22Rv1 (cell line): Measurements from ENCODE around the gene CDKAL1.

Experiments
- ZFX ChIP-seq: fragments of 450-650 bp; IDR thresholded peaks from 2 replicates; pipeline ENCODE4 v1.6.1; 2017; ENCODE audit warnings: antibody characterized with exemption, borderline replicate concordance
- TF ChIP-seq, protein P1 (sequence below): fragments of 450-650 bp; IDR thresholded peaks from 2 replicates; pipeline ENCODE4 v1.5.1; 2017; ENCODE audit warnings: mild to moderate bottlenecking

DNA sequence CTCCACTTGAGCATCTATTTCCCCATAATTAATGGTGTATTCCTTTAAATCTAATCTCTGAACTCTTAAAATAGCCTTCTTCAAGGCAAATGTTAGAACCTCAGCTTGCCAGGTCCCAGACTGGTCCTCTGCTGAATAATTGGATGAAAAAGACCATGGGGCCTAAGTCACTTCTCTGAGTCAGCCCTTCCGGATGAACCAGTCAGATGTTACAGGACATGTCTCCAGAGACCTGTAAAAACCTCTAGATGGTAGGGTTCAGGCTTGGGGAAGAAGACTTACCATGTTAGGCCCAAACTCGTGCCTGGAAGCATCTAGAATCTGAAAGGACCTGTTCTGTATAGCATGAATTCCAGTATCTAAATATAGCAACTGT is 97.3 kb downstream of the CDKAL1 start:
- TF ChIP-seq, protein P1, sequence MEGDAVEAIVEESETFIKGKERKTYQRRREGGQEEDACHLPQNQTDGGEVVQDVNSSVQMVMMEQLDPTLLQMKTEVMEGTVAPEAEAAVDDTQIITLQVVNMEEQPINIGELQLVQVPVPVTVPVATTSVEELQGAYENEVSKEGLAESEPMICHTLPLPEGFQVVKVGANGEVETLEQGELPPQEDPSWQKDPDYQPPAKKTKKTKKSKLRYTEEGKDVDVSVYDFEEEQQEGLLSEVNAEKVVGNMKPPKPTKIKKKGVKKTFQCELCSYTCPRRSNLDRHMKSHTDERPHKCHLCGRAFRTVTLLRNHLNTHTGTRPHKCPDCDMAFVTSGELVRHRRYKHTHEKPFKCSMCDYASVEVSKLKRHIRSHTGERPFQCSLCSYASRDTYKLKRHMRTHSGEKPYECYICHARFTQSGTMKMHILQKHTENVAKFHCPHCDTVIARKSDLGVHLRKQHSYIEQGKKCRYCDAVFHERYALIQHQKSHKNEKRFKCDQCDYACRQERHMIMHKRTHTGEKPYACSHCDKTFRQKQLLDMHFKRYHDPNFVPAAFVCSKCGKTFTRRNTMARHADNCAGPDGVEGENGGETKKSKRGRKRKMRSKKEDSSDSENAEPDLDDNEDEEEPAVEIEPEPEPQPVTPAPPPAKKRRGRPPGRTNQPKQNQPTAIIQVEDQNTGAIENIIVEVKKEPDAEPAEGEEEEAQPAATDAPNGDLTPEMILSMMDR, result no peak
- no peak for TF ChIP-seq ZFX
